ENCODE results near the gene ADIPOR1.

GRCh38 chr1:202966006-202966898 is 8.1 kb upstream of the ADIPOR1 start:
- TF ChIP-seq CTCF (IDR thresholded peaks at IDR 0.05) (no peak), POLR2A (IDR thresholded peaks at IDR 0.05) (no peak), EP300 (IDR thresholded peaks at IDR 0.05) (no peak)

Data from ovary (tissue), 3 donors.